NK-92 treated with Interleukin-12 subunit alpha and Interleukin-12 subunit beta, amount 100 ng/mL, for 24 hours (cell line): ENCODE measurements around the gene IQGAP3.
"Not testable (repeated sequence)": the region's sequence is repeated elsewhere in the genome, so short reads cannot be mapped to it uniquely, and the experiment has no call there.

Experiments
- DNase-seq: peaks from one replicate; lab custom pipeline; 2025; lab: John Stamatoyannopoulos, UW

IQGAP3 gene

DNA sequence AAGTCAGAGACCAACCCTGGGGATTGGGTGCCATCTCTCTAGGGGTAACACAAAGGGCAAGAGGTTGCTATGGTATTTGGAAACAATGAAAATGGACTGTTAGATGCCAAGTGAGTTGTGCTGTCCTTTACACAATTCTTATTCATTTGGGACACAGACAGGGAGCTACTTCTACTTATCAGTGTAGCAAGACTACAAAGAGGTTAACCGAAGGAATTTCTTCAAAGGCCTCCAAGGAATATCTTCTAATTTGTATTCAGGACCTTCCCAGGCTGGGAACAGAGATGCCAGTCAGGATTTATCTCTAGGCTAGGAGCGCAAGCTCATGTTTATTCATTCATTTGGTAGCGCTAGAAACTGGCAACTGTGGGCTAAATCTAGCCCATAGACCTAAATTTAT, 21.8 kb upstream of the IQGAP3 start:
- no peak for DNase-seq

DNA sequence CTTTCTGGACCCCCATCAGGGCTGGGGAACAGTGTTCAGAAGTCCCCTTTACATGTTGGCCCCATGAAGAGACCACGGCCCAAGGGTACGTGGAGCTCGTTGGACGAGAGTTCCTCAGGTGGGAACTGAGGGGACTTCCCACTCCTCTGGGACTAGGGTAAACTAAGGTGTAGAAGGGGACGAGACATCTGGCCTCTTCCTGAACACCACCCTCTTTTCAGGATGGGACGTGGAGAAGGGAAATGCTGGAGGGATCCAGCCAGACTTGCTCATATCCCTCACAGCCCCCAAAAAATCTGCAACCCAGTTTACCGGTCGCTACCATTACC, 21.3 kb upstream of the IQGAP3 start:
- DNase-seq = no peak

DNA sequence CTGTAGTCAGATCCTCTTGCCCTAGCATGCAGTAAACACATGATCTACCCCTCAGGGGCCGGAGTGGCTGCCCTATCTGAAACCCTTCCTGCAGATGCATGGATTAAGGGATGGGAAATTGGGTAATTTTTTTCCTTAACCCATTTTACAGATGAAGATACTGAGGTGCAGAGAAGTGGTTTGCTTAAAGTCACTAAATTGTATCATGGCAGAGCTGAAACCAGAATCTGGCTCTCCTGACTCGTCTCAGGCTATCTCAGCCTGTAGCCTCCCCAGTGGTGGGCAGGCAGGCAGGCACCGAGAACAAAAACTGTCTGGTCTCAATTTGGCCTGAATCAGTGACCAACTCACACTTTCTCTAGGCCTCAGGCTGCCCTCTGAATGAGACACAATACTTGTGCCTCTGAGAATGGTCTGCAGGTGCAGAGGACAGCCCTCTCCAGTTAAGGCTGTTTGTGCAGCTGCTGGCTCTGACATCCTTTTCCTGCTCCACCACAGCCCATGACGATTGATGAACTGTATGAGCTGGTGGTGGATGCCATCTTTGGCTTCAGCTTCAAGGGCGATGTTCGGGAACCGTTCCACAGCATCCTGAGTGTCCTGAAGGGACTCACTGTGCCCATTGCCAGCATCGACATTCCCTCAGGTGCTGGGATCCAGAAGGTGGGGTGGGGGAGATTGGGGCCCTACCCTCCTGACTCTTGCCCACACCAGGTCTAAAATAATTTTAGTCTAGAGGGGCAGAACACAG, 20.7 kb upstream of the IQGAP3 start:
- no peak for DNase-seq

DNA sequence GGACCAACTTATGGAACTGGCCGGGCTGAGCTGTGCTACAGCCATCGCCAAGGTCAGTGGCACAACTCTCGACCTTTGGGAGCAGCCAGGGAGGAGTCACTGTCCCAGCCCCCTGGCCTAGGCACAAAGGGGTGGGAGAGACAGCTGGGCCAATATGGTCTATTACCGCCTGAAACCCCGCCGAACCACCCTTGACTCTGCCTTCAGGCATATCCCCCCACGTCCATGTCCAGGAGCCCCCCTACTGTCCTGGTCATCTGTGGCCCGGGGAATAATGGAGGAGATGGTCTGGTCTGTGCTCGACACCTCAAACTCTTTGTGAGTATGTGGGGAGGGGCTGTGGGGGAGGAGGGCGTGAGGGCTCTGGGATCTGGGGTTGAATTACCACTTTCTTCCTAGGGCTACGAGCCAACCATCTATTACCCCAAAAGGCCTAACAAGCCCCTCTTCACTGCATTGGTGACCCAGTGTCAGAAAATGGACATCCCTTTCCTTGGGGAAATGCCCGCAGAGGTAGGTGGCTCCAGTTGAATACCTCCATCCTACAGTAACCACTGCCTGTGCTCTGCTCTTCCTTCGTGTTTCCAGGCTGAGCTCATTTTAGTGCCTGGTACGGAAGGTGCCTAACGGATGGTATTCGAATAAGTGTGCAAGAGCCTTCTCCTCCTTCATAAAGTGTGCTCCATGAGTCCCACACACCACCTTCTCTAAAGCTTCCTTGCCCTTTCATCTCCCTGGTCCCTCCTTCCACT, 20.0 kb upstream of the IQGAP3 start:
- no peak for DNase-seq

DNA sequence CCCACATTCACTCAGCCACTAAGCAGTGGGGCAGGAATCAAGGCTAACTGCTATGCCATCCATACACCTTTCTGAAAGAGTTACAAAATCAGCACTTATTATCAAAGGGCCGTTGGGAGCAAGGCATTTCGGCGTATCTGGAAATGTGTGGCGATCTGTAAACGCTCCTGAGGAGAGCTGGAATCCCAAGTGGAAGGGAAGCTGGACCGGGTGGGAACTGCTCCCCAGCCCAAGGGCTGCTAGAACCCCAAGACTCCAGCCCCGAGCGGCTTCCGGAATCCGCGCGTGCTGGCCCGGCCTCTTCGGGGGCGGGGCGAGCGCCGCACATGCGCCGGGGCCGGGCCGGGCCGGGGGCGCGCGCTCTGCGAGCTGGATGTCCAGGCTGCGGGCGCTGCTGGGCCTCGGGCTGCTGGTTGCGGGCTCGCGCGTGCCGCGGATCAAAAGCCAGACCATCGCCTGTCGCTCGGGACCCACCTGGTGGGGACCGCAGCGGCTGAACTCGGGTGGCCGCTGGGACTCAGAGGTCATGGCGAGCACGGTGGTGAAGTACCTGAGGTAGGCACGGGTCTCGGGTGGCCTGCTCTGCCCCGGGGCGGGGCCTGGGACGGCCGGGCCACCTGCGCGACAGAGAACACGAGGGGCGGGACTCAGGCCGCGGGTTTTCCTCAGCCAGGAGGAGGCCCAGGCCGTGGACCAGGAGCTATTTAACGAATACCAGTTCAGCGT, 19.2 kb upstream of the IQGAP3 start, which contains the start of gene NAXE:
Gene NAXE (plus strand): TSS at position 345 of the 726 bp plus-strand sequence. CDS start 29 bp downstream, at position 374.
- DNase-seq = peak; percentile 63

DNA sequence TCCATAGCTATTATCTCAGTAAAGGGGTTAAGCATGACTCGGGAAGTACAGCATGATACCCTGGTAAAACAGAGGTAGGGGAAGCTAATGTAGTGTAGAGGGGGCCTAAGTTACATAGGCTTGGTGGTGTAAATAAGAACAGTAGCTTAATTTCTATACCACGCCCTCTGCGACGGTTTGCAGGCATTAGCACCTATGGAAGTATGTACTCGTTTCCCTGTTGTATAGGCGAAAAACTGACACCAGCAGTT, 18.7 kb upstream of the IQGAP3 start:
- no peak for DNase-seq

DNA sequence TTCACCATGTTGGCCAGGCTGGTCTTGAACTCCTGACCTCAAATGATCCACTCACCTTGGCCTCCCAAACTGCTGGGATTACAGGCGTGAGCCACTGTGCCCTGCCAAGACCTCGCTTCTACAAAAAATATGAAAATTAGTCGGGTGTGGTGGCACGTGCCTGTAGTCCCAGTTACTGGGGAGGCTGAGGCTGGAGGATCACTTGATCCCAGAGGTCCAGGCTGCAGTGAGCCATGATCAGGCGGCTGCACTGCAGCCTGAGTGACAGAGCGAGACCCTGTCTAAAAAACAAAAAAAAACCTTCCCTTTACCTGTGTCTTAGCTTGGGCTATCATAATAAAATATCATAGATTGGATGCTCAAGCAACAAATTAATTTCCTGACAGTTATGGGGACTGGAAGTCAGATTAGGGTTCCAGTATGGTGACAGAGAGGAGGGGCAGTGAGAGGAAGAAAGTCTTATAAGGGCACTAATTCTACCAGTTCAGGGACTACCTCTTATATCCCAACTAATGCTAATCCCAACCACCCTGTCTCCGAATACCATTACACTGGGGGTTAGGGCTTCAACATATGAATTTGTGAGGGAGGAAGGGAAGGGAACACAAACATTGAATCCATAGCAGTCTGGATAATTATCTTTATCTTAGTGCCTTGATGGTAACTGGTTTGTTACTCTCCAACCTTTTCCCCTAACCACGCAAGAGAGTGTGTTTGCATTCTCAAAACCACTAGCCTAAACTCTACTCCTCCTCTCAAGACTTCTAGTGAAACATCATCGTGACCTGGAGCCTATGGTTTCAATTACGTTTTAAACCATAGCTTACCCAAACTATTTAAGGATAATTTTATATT, 18.2 kb upstream of the IQGAP3 start:
- DNase-seq = no peak

DNA sequence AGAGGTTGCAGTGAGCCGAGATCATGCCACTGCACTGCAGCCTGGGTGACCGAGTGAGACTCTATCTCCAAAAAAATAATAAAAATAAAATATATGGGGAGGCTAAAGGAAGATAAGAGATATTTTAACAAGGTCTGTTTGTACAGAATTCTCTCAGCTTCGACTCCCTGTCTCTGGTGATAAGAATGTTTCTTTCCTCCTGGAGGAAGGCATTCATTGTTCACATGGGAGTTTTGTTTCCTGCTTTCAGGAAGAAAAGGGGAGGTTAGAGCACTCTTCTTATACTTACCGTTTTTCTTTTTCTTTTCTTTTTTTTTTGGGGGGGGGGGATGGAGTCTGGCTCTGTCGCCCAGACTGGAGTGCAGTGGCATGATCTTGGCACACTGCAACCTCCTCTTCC, 17.2 kb upstream of the IQGAP3 start:
- no peak for DNase-seq

DNA sequence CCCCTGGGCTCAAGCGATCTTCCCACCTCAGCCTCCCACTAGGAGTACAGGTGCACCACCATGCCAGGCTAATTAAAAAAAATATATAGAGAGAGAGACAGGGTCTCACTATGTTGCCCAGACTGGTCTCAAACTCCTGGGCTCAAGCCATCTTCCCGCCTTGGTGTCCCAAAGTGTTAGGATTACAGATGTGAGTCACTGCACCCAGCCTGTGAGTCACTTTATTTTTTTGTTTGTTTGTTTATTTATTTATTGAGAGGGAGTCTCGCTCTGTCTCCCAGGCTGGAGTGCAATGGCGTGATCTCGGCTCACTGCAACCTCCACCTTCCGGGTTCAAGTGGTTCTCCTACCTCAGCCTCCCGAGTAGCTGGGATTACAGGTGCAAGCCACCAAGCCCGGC, 15.6 kb upstream of the IQGAP3 start:
- DNase-seq = not testable (repeated sequence)

DNA sequence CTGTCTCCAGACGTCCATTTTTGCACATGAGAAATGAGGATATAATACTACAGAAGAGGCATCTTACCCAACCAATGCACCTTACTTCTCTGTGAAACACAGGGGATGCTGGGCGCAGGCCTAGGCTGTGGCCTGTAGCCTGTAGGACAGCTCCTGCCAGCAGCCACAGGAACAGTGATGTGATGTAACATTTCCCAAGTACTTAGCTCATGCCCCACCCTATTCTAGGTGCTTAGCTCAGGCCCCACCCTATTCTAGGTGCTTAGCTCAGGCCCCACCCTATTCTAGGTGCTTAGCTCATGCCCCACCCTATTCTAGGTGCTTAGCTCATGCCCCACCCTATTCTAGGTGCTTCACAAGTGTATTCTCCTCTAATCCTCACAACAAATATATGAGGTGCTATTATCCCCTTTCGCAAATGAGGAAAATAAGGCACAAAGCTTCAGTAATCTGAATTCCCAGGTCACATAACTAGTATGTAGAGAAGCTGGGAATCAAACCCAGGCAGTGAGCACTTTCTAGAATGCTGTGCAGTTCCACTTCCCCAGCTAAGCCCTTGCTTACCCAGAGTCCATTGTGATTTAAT, 14.6 kb upstream of the IQGAP3 start:
- no peak for DNase-seq

DNA sequence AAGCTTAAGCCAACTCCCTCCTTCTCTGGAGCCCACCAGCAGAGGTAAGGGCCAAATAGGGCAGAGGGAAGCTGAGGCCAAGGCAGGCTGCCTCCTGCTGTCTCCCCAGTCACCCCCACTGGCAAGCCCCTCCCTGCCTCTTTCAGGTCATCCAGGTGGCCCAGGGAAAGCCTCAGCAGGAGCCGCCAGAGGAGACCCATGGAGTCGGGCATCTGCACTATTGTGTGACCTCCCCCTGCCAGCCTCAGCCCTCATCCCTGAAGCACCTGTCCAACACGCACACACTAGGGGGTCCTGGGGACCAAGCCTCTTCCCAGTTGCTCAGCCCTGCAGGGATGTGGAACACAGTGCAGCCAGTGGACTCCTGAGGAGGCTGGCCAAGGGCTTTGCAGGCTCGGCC, 14.0 kb upstream of the IQGAP3 start:
- no peak for DNase-seq

DNA sequence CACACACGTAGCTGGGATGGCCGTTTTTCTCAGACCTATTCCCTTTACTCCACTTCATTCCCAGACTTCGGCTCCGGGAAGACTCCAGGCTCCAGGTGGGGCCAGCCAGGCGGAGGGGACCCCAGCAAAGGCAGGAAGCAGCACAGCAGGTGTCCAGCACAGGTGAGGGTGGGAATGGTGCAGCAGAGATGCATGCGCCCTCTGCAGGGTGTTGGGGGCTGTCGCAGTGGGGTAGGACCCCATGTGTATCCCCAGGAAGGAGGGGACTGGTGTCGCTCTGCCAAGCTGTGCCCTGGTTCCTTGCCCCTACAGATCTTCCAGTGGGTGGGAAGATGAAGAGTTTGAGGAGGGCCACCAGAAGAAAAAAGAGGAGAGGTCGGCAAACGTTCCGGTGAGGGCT, 12.4 kb upstream of the IQGAP3 start:
- no peak for DNase-seq

DNA sequence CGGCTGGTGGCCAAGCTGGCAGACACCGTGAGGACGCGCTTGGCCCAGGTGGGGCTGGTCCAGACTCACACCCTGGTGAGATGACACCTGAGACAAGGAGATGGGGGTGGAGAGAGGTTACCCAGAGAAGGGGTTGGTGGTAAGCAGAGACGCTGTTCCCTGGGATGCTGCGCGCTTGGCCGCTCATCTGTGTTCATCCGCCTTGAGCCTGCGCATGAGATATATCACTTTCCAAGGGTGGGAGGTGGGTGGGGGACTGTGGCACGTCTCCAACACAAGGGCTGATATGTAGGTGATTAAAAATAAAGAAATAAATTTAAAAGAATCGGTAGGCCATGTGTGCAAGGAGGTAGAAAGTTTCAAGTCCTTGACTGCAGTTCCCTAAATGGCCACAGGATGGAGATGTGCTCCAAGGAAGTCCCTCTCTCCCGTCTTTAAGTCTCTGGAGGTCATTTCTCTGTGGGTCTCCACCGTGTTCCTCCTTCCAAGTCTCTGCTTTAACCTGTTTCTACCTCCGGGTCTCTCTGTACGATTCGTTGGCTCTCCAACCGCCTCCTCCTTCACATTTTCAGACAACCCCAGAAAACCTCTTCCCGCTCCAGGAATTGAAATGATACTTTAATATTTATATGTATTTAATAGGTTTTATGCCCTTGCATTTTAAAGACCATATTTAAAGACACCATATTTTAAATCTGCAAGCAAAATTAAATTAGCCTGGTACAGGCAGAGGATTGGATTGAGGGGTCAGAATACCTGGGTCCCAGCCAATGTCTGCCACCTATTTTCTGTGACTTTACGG, 11.7 kb upstream of the IQGAP3 start:
- DNase-seq = peak; percentile 35

DNA sequence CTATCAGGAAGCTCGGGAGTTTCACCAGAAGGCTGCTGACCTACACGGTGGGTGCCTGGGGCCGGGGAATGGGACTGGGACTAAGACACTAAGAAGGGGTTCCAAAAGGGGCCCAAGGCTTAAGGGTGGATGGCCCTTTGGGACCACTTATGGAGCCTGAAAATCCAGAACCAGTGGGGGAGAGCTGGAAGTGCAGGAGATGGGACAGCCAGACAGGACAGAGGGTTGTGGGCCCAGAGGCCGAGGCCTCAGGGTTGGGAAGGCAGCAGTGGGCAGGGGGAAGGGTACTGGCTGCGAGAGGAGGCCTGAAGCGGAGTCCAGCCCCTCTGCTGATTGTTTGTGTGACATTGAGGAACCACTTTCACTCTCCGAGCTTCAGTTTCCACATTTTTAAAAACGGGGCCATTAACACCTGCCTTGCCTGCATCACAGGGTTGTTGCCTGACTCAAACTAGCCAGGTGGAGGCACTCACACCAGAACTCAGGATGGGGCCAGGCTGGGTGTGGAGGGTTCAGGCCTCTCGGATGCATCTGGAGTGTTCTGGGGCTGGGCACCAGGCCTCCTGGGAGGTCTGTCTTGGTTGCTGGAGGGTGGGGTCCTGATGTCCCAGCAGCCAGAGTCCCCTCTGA, 10.1 kb upstream of the IQGAP3 start:
- DNase-seq = no peak

DNA sequence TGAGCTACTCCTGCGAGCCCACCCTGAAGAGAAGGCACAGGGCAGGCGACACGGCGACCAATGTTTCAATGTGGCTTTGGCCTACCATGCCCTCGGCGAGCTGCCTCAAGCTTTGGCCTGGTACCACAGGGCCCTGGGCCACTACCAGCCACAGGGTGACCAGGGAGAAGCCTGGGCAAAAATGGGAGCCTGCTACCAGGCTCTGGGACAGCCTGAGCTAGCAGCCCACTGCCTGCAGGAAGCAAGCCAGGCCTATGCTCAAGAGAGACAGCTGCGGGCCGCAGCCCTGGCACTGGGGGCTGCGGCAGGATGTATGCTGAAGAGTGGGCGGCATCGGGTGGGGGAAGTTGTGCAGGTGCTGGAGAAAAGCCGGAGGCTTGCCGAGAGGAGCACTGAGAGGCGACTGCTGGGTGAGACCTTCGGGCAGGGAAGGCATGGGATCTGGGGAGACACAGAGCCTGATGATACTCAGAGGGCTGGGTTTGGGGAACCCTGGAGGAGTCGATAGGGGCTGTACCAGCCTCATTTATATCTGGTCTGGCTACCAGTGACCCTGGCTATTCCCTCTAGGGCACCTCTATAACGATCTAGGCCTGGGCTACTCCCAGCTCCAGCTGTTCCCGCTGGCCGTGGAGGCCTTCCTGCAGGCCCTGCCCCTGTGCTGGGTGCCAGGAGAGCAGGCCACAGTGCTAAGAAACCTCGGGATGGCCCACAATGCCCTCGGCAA, 9.5 kb upstream of the IQGAP3 start:
- no peak for DNase-seq

DNA sequence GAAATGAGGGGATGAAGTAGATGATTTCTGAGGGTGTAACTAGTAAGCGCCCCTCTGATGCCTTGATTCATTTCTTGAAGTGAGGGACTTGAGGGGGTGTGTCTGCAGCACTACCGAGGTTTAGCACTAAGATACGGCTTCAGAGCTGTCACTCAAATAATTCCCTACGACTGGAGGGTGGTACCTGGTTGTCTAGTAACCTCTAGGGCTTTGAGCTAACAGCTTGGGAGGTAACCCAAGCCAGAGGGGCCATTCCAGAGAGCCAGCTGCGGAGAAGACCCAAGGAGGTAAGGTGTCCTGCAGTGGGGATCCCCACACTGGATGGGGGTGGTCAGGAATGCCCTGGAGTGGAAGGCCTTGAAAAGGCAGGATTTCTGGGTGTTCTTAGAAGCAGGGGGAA, 7.1 kb upstream of the IQGAP3 start, which contains the start of gene TTC24:
Gene TTC24 (plus strand): TSS at position 252 of the 400 bp plus-strand sequence. CDS start 1,642 bp downstream, outside the sequence.
- no peak for DNase-seq

DNA sequence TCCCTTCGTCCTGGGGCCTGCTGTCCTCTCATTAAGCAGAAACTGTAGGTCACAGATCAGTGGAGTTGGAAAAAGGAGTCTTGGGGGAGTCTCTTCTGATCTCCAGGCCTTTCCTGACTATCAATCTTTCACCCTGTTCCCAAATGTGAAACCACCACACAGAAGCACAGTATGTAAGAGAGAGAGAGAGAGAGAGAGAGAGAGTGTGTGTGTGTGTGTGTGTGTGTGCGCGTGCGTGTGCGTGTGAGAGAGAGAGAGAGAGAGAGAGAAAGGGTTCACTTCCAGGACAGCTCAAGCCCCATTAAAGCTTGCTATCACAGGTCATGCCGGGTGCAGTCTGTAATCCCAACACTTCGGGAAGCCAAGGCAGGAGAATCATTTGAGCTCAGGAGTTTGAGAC, 5.7 kb upstream of the IQGAP3 start:
- DNase-seq = no peak

DNA sequence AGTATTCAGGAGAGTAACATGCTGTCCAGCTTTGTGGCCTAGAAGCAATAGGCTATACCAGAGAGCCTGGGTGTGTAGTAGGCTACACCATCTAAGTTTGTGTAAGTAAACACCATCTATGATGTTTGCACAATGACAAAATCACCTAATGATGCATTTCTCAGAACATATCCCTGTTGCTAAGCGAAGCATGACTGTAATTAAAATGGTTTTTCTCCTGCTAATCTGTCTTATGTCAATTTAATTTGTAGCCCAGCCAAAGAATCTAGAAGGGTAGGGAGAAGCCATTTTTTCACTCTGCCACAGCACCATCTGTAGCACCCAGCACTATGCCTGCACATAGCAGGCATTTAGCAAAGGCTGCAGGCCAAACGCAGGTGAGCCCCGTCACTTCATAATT, 5.2 kb upstream of the IQGAP3 start:
- DNase-seq = no peak

DNA sequence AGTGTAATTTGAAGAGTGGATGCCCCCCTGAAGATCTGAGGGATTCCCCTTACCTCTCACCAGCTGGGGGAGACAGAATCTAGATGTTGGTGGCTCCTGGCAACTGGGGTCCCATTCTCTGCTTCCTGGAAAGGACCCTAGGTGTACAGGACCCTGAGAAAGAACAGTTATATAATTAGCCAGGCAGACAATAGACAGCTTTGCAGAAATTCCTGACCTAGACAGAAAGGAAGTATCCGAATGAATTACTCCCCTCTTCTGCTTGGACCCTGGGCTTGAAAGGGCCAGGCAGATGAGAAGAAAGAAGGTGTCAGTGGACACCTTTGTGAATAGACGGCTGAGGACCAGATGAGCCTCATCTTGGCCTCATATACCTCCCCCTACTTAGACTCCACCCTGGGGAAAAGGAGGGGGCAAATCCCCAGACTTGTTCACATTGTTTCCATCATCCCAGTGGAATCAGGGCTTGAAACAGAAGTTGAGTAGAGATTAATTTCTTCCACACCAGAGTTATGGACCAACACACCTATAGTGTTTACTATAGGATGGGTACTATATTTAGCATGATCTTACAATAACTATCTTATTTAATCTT, 1.8 kb upstream of the IQGAP3 start:
- DNase-seq = no peak

DNA sequence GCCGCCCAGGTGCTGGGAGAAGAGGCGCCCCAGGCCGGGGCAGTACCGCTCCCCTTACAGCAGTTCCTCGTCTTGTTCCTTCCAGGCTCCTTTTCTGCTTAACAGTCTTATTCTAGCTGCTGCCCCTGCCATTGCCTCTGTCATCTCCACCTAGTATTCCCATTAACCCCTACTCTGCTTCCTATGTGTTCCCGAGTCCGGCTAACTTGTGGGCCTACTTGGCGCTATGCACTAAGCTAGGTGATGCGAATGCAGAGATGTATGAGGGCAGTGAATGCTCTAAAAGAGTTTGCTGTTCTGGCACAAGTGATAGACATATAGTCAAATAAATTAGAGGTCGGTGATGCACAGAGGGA, 276 bp upstream of the IQGAP3 start:
- DNase-seq = no peak
